CD4-positive, alpha-beta T cell treated with Interferon alpha-2 for 1 hour (primary cell): ENCODE results near the gene CD151.

ENCODE experiments used
- DNase-seq, 2 donors: peaks; one replicate each; pipeline ENCODE4 v3.0.0-alpha.2; 2020 to 2022

The CD151 gene

DNA sequence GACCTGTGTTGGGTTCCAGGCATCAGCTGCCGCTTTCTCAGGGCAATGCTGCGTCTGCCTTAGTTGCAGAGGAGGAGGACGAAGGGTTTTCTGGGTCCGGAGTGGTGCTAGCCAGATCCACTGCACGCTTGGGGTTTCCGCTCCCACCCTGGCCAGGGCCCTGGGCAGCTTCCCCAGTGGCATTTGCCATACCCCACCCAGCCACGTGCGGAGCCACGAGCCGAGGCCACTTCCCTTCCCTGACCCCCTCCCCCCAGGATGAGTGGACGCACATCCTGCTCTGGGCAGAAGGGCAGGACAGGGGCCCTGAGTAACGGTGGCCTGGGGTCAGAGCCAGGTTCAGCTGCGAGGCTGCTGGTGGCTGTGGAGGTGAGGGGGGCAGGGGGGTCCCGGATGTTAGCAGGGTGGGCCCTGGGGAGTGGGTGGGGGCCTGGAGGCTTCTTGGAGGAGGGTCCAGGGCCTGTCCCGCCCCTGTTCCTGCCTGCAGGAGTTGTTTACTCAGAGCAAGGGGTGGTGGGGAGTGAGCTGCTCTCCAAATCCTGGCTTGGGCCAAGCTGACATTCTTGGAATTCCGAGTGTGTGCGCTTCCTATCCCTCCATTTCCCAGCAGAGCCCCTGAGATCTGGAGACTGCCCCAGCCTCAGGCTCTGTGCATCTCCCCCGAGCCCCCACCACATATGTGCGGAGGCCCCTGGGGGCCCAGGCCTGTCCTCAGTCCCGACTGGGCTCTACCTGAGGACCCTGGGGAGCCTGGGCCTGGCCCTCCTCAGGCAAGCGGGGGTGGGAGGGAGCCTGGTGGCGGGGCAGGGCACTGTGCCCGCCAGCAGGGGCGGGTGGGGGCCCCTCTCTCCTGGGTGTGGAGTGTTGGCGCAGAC lies 11.3 kb downstream of the CD151 start:
- DNase-seq = peak in 1 of 2 donors; percentile 57

DNA sequence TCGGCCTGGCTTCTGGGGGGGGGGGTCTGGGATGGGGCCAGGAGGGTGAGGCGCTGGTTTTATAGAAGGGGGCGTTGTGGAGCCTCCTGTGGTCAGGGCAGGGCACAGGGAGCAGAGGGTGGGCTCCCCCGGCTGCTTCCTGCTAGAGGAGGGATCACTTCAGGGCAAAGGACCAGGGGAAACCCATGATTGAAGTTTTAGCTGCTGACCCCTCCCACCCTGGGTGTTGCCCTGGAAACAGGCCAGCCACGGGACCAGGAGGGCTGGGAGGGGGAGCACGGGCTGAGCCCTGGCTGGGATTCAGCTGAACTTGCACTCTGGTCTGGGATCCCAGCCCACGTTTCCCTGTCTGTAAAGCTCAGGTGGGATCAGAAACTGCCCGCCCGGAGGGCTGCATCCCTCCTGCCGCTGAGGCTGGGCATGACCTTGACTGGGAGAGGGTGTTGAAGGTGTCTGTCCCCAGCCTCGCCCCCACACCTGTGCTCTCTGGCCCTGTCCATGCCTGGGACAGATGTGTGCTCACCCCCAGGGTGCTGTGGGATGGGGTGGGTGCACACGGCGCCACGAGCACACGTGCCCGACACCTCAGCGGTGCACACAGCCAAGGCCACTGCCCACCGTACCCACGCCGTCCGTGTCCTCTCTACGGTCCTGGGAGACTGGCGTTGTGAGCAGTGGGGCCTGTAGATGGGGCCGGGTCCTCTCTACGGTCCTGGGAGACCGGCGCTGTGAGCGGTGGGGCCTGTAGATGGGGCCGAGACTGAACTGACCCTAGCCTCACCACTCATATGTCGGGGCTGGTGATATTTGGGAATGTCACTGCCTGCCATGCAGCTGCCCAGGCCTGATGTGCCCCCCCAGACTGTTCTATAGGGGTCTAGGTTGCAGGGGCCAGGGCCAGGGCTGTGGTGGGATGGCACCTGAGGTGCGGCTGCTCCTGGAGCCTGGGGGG lies 12.2 kb downstream of the CD151 start:
- DNase-seq = peak in 1 of 2 donors; percentile 45

DNA sequence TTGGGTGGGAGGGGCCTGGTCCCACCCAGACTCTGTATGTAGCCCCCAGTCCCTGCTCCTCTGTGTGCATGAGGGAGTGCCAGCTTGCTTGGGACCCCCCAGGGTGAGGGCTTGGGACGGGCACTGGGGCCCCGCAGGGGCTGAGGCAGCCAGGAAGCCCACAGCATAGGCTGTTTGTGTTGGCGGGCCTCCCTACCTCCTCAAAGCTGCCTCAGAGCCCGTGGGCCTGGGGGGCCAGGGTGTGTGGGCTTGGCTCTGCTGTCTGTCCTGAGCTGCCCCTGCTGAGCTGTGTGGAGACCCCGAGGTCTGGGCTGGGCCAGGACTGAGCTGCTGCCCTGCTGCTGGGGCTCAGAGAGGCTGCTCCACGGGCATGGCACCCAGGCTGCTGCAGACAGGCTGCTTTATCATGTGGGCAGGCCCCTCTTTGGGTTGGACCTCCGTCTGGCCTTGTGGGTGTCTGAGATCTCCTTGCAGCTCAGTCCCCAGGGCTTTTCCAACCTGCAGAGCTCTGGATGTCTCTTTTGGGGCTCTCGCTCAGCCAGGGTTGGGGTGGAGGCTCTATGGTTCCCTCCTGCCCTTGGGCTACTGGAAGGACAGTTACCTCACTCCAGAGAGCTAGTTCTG lies 13.2 kb downstream of the CD151 start:
- no peak for DNase-seq

DNA sequence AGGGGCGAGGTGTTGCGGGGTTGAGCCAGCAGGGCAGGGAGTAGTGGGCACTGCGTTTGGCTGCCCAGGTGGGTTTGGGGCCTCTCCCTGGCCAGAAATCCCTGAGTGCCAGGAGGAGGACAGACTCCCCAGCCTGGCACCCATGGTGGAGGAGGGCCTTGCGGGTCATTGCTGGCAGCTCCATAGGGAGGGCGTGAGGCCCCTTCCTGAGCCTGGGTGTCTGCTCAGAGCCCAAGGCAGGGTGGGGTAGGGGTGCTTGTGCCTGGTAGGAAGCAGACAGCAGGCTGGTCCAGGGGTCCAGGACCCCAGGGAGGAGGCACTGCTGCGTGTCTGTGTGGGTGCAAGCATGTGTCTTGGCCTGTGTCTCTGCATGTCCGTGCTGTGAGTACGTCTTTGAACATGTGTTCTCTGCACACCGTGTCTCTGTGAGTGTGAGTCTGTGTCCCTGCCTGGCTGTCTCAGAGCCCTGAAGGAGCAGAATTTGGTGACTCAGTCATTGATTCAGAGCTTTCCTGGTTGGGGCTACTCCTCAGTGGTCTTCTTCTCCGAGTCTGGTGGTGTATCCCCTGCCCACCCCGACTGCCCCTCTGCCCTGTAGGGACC lies 13.8 kb downstream of the CD151 start:
- DNase-seq = no peak

DNA sequence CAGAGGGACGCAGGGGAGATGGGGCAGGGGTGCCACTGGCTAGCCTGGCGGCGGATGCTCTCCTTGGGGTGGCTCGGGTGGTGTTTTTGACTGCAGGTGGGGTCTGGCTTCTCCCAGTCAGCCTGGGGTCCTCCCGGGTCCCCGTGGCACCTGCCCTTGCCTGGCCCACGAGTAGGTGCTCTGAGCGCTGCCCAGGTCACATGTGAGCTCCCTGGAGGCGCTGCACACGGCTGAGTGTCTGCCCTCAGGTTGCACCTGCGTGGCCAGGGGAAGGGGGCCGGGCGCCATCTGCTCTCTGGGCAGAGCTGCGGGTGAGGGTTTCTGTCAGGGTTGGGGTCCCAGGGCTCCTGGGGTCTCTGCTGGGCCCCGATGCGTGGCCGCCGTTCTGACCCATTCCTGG lies 15.1 kb downstream of the CD151 start:
- DNase-seq = no peak

DNA sequence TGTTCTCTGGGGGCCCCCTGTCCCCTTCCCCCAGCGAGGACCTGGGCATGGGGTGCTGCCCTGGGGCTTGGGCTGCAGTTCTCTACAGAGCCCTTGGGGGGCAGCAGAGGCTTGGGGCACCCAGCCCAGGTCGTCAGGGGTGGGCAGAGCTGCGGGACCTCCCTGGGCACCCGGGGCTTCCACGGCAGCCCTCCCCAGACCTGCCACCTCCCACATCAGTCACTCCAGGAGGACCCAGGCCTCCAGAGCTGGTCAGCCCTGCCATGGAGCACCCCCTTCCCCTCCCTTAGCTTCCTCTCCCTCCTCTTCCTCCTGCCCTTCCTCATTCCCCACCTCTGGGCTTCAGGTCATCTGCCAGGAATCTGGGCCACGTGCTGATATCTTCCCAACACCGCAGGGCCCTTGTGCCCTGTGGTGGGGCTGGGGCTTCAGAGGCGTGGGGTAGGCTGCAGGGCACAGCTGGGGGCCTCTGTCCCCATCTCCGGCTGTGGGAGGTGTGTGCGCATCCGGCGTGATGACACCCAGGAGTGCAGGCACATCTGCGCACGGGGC lies 15.7 kb downstream of the CD151 start:
- DNase-seq = peak; percentile 60 to 72

DNA sequence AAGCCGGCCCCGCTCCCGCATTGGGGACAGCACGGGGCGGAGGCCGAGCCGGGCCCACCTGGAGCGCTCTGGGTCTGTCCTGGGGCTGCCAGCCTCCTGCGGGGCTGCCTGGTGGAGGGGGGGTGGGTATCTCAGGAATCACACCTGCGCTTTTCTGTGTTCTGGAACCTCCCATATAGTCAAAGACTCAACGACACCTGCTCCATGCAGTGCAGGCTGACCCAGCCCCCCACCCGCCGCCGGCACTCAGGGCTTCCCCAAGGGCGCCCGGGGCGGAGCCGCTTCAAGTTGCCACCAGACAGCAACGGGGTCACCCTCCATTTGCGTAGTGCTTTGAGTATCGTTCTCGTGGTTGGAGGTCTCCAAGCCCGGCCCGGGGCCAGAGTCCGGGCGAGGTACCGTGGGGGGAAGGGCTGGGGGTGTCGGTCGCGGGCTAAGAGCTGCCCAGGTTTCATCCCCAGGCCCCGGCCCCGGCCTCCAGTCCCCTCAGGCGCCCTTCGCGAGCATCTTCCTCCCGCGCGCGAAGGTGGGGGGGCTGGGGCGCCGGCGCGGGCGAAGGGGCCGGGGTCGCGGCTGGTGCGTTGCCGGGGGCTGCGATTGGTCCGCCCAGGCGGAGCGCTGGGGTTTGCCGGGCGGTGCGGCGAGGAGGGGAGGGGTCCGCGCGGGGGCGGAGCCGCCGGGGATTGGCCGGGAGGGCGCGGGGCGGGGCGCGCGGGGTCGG lies 16.5 kb downstream of the CD151 start:
- peak in 1 of 2 donors; percentile 48 for DNase-seq

DNA sequence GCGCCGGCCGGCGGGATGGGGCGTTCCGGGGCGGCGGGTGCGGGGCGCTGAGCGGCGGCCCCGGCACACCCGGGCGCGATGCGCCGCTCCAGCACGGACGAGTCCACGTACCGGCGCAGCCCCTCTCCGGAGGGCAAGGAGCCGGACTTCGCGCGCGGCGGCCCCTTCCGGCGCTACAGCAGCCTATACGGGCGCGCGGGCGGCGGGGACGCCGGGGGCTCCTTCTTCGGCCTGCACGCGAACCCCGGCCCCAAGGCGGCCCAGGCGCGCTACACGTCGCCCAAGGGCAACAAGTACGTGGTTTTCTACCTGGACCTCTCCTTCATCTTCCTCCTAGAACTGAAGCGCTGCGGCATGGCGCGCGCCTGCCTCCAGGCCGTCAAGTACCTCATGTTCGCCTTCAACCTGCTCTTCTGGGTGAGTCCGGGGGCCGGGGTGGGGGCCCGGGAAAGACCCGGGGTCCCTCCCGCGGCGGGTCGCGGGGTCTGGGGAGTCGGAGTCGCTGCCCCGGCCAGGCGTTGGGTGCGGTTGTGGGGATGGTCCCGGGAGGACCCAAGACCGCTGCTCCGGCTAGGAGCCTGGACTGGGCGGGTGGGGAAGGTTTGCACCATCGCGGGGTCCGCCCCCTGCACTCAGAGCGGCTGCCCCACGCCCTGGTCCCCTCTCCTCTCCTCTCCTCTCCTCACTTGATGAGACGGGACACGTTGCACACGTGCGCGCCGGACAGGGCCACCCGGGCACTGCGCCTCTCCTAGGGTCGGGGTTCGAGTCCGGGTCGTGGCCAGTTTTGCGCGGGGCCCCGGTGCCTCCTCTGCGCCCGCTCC lies 17.4 kb downstream of the CD151 start:
- no peak for DNase-seq

DNA sequence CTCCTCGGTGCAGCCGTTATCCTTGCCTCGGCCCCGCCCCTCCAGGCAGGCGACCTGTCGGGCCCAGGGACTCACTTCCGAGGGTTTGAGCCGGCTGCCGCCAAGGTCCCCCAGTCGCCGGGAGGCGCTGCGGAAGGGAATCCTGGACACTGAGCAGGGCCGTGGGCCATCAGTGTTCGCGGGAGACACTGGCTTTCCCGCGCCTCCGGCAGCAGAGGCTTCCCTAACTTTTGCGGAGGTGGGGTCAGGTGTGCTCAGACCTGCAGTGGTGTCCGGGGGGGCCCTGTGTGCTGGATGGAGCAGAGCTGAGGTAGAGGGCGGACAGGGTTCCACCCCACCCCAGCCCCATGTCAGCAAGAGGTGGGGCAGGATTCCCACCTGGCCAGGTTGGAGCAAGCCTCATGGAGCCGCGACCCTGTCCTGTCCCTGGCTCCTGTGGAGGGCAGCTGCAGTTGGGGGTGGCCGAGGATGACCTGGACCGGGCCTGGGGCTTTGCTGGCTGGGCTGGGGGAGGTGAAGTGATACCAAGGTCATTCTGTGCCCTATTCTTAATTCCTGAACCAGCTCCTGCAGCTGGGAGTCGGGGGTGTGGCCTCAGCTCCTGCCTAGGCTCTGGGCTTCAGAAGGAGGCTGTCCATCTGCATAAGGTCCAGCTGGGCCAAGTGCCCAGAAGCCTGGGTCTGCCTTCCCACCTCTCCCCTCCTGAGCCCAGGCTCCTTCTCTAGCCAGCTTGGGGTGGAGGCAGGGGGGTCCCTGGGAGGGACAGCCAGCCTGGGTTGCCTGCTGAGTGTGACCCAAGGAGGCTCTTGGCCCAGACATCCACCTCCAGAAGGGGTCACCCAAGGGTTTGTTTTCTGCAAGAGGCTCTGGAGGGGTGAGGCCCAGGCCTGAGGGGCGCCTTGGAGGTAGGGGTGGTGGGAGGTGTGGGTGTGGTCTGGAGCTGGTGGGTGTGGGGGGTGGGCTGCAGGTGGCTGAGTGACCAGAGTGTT lies 18.3 kb downstream of the CD151 start:
- no peak for DNase-seq

DNA sequence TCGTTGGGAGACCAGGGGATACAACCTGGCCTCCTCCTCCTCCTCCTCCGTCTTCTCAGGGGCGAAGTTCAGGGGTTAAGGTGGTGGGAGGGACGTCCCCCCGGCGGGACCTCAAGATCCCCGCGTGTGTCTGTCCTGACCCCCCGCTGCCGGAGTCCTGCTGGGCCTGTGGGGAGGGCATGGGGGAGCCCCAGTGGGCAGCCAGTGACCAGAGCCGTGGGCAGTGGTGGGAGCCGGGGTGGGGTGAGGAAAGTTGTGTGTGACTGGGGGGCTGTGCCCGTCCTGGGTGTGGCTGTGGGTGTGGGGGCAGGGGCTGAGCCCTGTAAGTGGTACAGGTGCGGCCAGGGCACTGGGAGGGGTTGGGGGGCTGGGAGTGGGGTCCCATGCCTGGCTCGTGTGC lies 20.0 kb downstream of the CD151 start:
- DNase-seq = no peak

DNA sequence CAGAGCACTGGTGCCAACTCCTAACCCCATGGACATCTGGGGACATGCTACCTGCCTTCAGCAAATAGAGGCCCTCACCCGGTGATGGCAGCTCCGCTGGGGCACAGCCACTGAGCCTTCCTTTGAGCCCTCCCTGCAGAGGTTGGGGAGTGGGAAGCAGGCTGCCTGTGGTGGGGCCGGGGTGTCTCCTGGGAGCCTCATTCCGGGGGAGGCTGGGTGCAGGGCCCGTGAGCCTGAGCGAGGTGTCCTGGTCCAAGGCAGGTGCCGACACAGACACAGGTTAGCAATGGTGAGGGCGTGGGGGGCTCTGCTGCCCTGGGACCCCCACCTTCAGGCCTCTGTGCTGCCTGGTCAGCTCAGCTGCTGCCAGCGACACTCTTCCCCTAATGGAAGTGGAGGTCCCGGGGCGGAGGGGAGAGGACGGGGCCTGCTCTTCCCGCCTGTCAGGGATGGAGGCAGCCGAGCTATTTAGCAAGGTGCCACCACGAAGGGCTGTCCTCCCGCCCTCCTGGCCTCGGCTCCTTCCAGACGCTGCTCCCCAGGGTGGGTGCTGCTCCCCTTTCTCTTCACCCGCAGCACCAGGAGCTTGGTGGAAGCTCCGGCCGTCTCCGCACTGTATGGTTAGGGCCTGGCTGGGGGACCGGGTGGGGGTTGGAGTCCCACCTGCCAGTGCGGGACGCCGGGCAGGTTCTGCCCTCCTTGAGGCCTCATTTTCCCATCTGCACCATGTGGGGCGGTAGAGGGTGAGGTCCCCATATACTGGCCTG lies 21.1 kb downstream of the CD151 start:
- no peak for DNase-seq

DNA sequence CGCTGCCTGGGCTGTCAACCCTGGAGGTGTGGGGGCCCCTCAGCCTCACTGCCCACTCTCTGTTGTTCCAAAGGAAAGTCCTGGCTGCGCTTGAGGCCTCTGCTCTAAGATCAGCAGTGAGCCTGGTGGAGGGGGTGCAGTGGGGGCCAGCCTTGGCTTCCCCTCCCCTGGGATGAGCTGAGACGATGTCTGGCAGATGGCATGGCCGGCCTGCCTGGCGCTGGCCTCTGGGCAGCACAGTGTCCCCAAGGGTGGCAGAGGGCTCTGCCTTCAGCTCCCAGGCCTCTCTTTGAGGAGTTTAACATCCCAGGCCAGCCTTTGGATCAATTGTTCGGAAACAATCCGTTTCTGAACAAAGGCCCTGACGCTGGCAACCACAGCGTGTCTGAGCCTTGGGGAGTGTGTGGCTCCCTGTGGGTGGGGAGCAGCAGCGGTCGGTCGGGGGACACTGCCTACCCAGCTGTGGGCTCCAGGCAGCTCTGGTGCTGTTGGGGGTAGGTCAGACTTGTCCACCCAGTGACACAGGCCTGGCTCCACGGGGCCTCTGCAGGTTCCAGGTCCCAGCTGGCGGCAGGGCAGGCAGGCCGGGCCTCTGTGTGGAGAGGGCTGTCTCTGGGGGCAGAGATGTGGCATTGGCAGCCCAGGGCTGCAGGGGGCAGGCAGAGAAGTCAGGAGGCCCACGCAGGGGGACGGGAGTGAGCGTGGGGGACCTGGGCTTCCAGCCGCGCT lies 22.0 kb downstream of the CD151 start:
- DNase-seq = no peak

DNA sequence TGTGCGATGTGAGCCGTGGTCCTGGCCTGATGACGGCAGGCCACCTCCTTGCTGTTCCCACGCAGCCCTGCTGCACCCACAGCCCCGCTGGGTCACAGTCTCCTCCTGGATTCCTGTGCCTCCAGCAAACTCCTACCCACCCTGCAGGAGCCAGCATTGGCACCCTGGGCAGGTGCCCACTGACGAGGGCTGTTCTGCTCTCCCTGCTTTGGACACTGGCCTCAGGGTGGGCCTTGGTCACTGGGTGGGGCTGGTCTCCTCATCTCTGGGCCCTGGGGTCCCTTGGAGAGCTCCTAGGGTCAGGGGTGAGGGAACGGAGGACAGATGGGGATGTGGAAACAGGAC lies 22.6 kb downstream of the CD151 start:
- no peak for DNase-seq

DNA sequence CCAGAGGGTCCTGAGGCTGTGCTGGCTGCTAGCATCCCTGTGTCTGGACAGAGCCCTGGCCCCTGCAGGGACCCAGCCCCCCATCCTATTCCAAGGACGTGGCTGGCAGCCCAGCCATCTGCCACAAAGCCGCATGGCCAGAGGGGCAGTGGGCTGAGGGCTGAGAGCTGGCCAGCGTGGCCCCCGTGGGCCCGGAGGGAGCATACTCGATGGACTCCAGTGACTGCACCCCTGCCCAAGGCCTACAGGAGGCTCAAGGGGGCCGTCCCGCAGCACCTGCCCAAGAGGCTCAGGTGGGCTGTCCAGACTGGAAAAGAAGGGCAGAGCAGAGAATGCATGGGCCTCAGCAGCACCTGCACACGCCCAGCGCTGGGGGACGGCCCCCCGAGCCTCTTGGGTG lies 23.0 kb downstream of the CD151 start:
- DNase-seq = no peak

DNA sequence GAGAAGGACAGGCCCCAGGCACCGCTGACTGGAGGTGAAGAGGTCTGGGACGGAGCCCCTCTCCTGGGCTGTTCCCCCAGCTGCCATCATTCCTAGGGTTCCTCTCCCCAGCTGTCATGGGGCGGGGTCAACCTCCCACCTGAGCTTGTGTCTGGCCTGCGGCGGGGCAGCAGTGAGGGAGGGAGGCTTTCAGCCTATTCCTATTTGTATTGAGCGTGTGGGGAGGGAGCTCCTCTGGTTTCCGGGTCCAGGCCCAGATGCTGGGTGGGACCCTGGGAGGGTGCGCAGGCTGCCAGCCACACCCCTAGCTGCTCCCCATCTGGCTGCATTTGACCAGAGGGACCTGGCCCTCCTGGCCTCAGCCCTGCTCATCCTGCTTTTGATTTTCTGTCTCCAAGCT lies 23.6 kb downstream of the CD151 start:
- no peak for DNase-seq

DNA sequence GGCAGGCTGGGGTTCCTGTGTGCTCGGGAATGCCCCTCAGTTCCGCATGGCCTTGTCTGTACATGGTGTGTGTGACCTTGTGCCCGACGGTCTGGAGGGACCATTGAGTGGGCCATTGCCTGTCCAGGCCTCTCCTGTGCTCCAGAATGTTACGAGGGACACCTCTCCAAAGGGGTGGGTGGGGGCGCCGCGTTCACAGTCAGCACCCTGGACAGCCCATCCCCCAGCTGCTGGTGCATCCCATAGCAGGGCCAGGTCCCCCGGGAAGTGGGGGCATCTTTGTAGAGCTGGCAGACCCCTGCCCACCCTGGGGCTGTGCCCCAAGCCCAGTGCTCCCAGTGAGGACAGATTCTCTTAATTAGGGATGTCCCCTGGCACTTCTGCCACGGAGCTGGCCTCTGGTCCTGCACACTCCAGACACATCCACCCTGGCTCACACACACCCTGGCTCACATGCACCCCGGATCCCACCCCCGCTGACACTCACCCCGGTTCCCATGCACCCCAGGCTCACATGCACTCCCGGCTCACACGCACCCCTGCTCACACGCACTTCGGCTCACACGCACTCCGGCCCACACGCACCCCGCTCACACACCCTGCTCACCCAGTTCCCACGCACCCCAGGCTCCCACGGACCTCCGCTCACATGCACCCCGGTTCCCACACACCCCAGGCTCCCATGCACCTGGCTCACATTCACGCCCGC lies 25.5 kb downstream of the CD151 start:
- DNase-seq = no peak

DNA sequence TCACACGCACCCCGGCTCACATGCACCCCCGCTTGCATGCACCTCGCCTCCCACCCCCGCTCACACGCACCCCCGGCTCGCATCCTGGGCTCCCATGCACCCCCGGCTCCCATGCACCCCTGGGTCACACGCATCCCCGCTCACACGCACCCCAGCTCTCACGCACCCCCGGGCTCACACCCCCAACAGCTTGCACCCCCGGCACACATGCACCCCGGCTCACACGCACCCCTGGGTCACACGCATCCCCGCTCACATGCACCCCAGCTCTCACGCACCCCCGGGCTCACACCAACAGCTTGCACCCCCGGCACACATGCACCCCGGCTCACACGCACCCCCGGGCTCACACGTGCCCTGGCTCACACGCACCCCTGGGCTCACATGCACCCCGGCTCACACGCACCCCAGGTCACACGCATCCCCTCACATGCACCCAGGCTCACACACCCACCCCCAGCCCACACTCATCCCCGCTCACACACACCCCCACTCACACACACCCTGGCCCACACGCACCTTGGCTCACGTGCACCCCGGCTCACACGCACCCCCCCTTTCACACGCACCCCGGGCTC lies 26.1 kb downstream of the CD151 start:
- DNase-seq = no peak
